GM15510 (cell line): ENCODE measurements around the gene PHLDB2.

ENCODE experiments used
- POLR2A ChIP-seq: IDR thresholded peaks from 3 replicates; pipeline ENCODE4 v1.6.1; 2011; ENCODE audit warnings: borderline replicate concordance; ENCODE audit not compliant: insufficient read length; ENCODE audit errors: extremely low read depth

The PHLDB2 gene

GRCh38 chr3:111895071-111895470 is 36.0 kb downstream of the PHLDB2 start:
- TF ChIP-seq POLR2A = no peak

- no peak for TF ChIP-seq POLR2A
Measured at GRCh38 chr3:111899966-111900365, 40.9 kb downstream of the PHLDB2 start.

- TF ChIP-seq POLR2A = no peak
Measured at GRCh38 chr3:111901637-111902036, 42.6 kb downstream of the PHLDB2 start.

- TF ChIP-seq POLR2A = no peak
Measured at GRCh38 chr3:111902534-111902933, 43.5 kb downstream of the PHLDB2 start.

GRCh38 chr3:111903067-111903511 is 44.0 kb downstream of the PHLDB2 start:
- TF ChIP-seq POLR2A = no peak

- TF ChIP-seq POLR2A = no peak
Measured at GRCh38 chr3:111904376-111905241, 45.5 kb downstream of the PHLDB2 start.

- TF ChIP-seq POLR2A = no peak
Measured at GRCh38 chr3:111906656-111907055, 47.6 kb downstream of the PHLDB2 start.

- no peak for TF ChIP-seq POLR2A
Measured at GRCh38 chr3:111907151-111907550, 48.1 kb downstream of the PHLDB2 start.

GRCh38 chr3:111910806-111911205 is 51.7 kb downstream of the PHLDB2 start:
- no peak for TF ChIP-seq POLR2A

GRCh38 chr3:111911446-111911845 is 52.4 kb downstream of the PHLDB2 start:
- no peak for TF ChIP-seq POLR2A

- no peak for TF ChIP-seq POLR2A
Measured at GRCh38 chr3:111913163-111913763, 54.2 kb downstream of the PHLDB2 start.

- TF ChIP-seq POLR2A = no peak
Measured at GRCh38 chr3:111915905-111916304, 56.8 kb downstream of the PHLDB2 start.

- TF ChIP-seq POLR2A = no peak
Measured at GRCh38 chr3:111917300-111917699, 58.2 kb downstream of the PHLDB2 start.

GRCh38 chr3:111919370-111920065 is 60.5 kb downstream of the PHLDB2 start:
- no peak for TF ChIP-seq POLR2A

GRCh38 chr3:111921181-111921580 is 62.1 kb downstream of the PHLDB2 start:
- TF ChIP-seq POLR2A = no peak
